Right lobe of liver (tissue), 4 donors: ENCODE results near the gene BEST1.

Experiments
- CTCF ChIP-seq, 4 donors: fragments of 200-600 bp in 3 of 4; fragments of 450-650 bp in 1 of 4; IDR thresholded peaks; one replicate each; pipeline versions ENCODE4 v1.5.1 to v1.8.0; 2016 to 2022; ENCODE audit warnings: antibody characterized with exemption in 4 of 4, mild to moderate bottlenecking in 2 of 4
- POLR2A ChIP-seq: fragments of 450-650 bp; IDR thresholded peaks from one replicate; pipeline ENCODE4 v1.6.1; 2017; ENCODE audit warnings: antibody characterized with exemption, mild to moderate bottlenecking
- donor health status: DM: no; HTN: no; CAD: no.
- donor health status: DM: no; HTN: no; CAD: no.
- donor health status: DM: no; HTN: yes; CAD: no.

DNA sequence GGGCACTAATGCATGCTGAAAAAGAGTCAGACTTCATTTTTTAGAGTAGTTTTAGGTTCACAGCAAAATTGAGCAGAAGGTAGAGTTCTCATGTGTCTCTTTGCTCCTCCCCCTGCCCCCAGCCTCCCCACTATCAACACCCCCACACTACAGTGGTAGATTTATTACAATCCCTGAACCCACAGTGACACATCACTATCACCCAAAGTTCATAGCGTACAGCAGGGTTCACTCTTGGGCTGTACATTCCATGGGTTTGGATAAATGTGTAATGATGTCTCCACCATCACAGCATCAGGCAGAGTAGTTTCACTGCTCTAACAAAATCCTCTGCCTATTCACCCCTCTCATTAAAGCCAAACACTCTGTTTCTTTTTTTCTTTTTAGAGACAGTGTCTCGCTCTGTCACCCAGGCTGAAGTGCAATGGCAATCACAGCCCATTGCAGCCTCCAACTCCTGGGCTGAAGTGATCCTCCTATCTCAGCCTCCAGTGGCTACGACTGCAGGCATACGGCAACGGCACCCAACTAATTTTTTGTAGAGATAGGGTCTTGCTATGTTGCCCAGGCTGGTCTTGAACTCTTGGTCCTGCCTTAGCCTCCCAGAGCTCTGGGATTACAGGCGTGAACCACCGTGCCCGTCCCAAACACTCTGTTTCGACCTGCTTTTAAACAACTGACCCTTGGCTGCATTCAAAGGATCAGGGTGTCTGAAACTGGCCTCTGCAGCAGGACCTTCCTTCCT lies 4.1 kb downstream of the BEST1 start:
- TF ChIP-seq CTCF (IDR thresholded peaks at IDR 0.05) (no peak), POLR2A (no peak)
